ENCODE results near the gene LRRC73. TPM values are rescaled to one million over a fixed set of nuclear protein-coding genes. Genes with fewer than 3 reads are reported as not detected.

The LRRC73 gene
- total RNA-seq, 1 donor from 2014 or later: 1.6 TPM

DNA sequence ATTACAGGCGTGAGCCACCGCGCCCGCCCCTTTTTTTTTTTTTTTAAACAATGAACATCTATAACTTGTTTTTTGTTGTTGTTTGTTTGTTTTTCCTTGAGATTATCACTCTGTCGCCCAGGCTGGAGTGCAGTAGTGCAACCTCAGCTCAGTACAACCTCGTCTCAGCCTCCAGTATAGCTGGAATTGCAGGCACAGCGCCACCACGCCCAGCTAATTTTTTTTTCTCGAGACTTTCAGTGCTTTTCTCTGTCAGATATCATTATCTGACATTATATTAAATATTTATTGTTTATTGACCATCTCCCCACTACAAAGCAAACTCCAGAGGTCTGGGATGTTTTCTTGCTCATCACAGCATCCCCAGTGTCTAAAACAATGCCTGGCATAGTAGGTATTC lies 52.5 kb downstream of the LRRC73 start:
- no peak overlapping the region for H3K4me3 ChIP-seq
- no peak overlapping the region for H3K27ac ChIP-seq (replicated peaks)
- intact Hi-C loops (cut with micrococcal nuclease): no loop called here
- peaks cover 18% of the 10 kb centered on the region for H3K4me1 ChIP-seq
- no peak for DNase-seq
- TF ChIP-seq CTCF (IDR thresholded peaks at IDR 0.05; ENCODE audit: borderline replicate concordance): no peak
- no peaks in the 10 kb centered on the region for H3K9me3 ChIP-seq (replicated peaks)
- H3K27me3 ChIP-seq (ENCODE audit: low read depth): peaks cover 72% of the 10 kb centered on the region
- no peaks in the 10 kb centered on the region for H3K36me3 ChIP-seq

Other genes with a start within 250 kb of the LRRC73 start
- gene SLC22A7, start 212.1 kb downstream of the LRRC73 start, total RNA-seq: not detected
- gene CRIP3, start 201.5 kb downstream of the LRRC73 start, total RNA-seq: 42.3 TPM
- gene ZNF318, start 140.7 kb downstream of the LRRC73 start, total RNA-seq: 12.5 TPM
- gene ABCC10, start 82.8 kb downstream of the LRRC73 start, total RNA-seq: 11.7 TPM
- gene DLK2, start 54.8 kb downstream of the LRRC73 start, total RNA-seq: 3.3 TPM
- gene TJAP1, start 32.8 kb downstream of the LRRC73 start, total RNA-seq: 24.1 TPM
- gene YIPF3, start 6.6 kb upstream of the LRRC73 start, total RNA-seq: 69.9 TPM
- 14.7 TPM for gene POLR1C, start 6.7 kb upstream of the LRRC73 start, total RNA-seq
- 20.3 TPM for gene XPO5, start 65.7 kb upstream of the LRRC73 start, total RNA-seq
- 7.9 TPM for gene POLH, start 65.8 kb upstream of the LRRC73 start, total RNA-seq
- 27.1 TPM for gene GTPBP2, start 118.9 kb upstream of the LRRC73 start, total RNA-seq
- gene MAD2L1BP, start 125.5 kb upstream of the LRRC73 start, total RNA-seq: 27.6 TPM
- 0.08 TPM for gene RSPH9, start 134.7 kb upstream of the LRRC73 start, total RNA-seq
- 41.8 TPM for gene MRPS18A, start 177.4 kb upstream of the LRRC73 start, total RNA-seq

Data from left ventricle myocardium inferior (tissue), 1 donor.